Measurements from ENCODE around the gene PLXNC1. TPM values are rescaled to one million over a fixed set of nuclear protein-coding genes. Genes with fewer than 3 reads are reported as not detected.

The PLXNC1 gene
- total RNA-seq, 6 experiments from 2014 or later = 0.18 to 0.40 (median 0.22) TPM

DNA sequence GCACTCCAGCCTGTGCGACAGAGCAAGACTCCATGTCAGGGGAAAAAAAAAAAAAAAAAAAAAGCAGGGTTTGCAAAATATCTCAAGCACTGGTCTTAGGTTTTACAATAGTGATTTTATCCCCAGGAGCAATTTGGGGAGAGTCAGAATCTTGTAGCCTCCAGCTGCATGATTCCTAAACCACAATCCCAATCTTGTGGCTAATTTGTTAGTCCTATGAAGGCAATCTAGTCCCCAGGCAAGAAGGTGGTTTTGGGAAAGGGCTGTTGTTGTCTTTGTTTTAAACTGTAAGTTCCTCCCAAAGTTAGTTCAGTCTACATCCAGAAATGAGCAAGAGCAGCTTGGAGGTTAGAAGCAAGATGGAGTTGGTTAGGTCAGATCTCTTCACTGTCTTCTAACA is 135.7 kb downstream of the PLXNC1 start:
- Mint-ChIP-seq H3K27me3 (ENCODE audit: insufficient read depth) (peaks cover 24% of the 10 kb centered on the region), H3K9me3 (no peaks in the 10 kb centered on the region), H3K27ac (no peak overlapping the region), H3K36me3 (ENCODE audit: low read depth) (no peaks in the 10 kb centered on the region), H3K4me1 (ENCODE audit: low read depth) (peaks cover 9% of the 10 kb centered on the region), H3K4me3 (no peak overlapping the region)
- DNase-seq = no peak
- TF ChIP-seq, protein P1, sequence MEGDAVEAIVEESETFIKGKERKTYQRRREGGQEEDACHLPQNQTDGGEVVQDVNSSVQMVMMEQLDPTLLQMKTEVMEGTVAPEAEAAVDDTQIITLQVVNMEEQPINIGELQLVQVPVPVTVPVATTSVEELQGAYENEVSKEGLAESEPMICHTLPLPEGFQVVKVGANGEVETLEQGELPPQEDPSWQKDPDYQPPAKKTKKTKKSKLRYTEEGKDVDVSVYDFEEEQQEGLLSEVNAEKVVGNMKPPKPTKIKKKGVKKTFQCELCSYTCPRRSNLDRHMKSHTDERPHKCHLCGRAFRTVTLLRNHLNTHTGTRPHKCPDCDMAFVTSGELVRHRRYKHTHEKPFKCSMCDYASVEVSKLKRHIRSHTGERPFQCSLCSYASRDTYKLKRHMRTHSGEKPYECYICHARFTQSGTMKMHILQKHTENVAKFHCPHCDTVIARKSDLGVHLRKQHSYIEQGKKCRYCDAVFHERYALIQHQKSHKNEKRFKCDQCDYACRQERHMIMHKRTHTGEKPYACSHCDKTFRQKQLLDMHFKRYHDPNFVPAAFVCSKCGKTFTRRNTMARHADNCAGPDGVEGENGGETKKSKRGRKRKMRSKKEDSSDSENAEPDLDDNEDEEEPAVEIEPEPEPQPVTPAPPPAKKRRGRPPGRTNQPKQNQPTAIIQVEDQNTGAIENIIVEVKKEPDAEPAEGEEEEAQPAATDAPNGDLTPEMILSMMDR (IDR thresholded peaks at IDR 0.05) = no peak

DNA sequence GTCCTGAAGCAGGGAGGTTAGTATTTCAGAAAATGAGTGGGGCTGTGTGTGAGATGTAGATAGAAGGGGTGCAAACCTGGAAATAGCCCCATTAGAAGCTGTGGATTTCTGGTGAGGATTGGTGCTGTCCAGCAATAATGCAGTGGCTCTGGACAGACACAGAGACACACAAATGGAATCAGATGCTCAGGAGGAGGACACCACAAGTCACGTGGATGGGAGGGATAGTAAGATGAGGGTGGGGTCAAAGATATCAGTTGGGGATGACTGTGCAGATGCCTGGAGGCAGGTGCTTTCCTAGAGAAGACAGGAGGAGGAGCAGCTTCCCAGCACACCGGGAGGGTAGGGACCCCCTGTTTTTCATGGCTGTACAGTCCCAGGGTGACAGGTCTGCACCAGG is 136.5 kb downstream of the PLXNC1 start:
- H3K27ac Mint-ChIP-seq = no peak overlapping the region
- H3K27me3 Mint-ChIP-seq (ENCODE audit: insufficient read depth) = peaks cover 24% of the 10 kb centered on the region
- no peak for DNase-seq
- no peaks in the 10 kb centered on the region for H3K36me3 Mint-ChIP-seq (ENCODE audit: low read depth)
- H3K9me3 Mint-ChIP-seq = no peaks in the 10 kb centered on the region
- H3K4me3 Mint-ChIP-seq = no peak overlapping the region
- TF ChIP-seq, protein P1 (IDR thresholded peaks at IDR 0.05) = no peak
- H3K4me1 Mint-ChIP-seq (ENCODE audit: low read depth) = peaks cover 17% of the 10 kb centered on the region

GRCh38 chr12:94285943-94286582 is 137.7 kb downstream of the PLXNC1 start:
- Mint-ChIP-seq H3K36me3 (ENCODE audit: low read depth) (no peaks in the 10 kb centered on the region), H3K9me3 (no peaks in the 10 kb centered on the region), H3K4me1 (ENCODE audit: low read depth) (peaks cover 29% of the 10 kb centered on the region), H3K27ac (no peak overlapping the region), H3K4me3 (no peak overlapping the region), H3K27me3 (ENCODE audit: insufficient read depth) (peaks cover 24% of the 10 kb centered on the region)
- TF ChIP-seq, protein P1 (IDR thresholded peaks at IDR 0.05) = no peak
- DNase-seq = no peak

GRCh38 chr12:94286583-94287244 is 138.3 kb downstream of the PLXNC1 start:
- Mint-ChIP-seq H3K27me3 (ENCODE audit: insufficient read depth) (peaks cover 21% of the 10 kb centered on the region), H3K4me1 (ENCODE audit: low read depth) (peaks cover 35% of the 10 kb centered on the region), H3K36me3 (ENCODE audit: low read depth) (no peaks in the 10 kb centered on the region), H3K27ac (no peak overlapping the region), H3K4me3 (no peak overlapping the region), H3K9me3 (no peaks in the 10 kb centered on the region)
- DNase-seq = no peak
- TF ChIP-seq, protein P1 (IDR thresholded peaks at IDR 0.05) = no peak

DNA sequence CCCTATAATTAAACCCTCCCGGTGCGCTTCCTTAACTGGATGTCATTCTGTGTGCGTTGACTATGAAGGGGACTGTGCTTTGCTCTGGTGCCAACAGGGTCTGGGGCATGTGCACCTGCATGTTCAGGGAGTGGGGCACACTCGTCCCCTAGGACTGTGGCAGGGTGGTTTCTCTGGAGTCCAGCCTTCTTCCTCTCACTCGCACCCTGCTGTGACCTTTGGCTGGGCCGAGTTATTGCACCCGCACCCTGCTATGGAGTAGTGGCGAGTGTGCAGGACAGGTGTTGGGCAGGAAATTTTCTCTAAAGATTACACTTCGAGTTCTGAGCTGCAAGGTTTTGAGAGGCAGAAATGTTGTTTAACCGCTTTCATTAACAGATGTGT is 138.9 kb downstream of the PLXNC1 start:
- Mint-ChIP-seq H3K27ac (no peak overlapping the region), H3K4me3 (no peak overlapping the region)

More for the DNA sequence above, 138.9 kb downstream of the PLXNC1 start:
- TF ChIP-seq, protein P1 (IDR thresholded peaks at IDR 0.05) = no peak
- Mint-ChIP-seq H3K4me1 (ENCODE audit: low read depth) (peaks cover 37% of the 10 kb centered on the region), H3K36me3 (ENCODE audit: low read depth) (no peaks in the 10 kb centered on the region), H3K27me3 (ENCODE audit: insufficient read depth) (peaks cover 18% of the 10 kb centered on the region), H3K9me3 (no peaks in the 10 kb centered on the region)
- no peak for DNase-seq
